NCI-H2227 (cell line): ENCODE results near the gene NEK5.
"Not testable (repeated sequence)": the region's sequence is repeated elsewhere in the genome, so short reads cannot be mapped to it uniquely, and the experiment has no call there.

Experiments
- DNase-seq: peaks from one replicate; lab custom pipeline; 2025; ENCODE audit not compliant: unreplicated experiment; lab: John Stamatoyannopoulos, UW

Gene NEK5

GRCh38 chr13:52137489-52137888, 8.6 kb upstream of the NEK5 start:
- DNase-seq: no peak

GRCh38 chr13:52136763-52137162, 7.9 kb upstream of the NEK5 start:
- DNase-seq: no peak

- no peak for DNase-seq
These were observed 1.8 kb upstream of the NEK5 start for GRCh38 chr13:52130641-52131040.

GRCh38 chr13:52127783-52128702, 830 bp downstream of the NEK5 start:
- peak; percentile 63 for DNase-seq

- DNase-seq: no peak
These were observed 1.5 kb downstream of the NEK5 start for GRCh38 chr13:52127378-52127777.

- DNase-seq: no peak
These were observed 3.3 kb downstream of the NEK5 start for GRCh38 chr13:52125547-52125946.

GRCh38 chr13:52118595-52118994, 10.3 kb downstream of the NEK5 start:
- DNase-seq: no peak

- DNase-seq: no peak
These were observed 10.8 kb downstream of the NEK5 start for GRCh38 chr13:52118095-52118494.

GRCh38 chr13:52112591-52112990, 16.3 kb downstream of the NEK5 start:
- DNase-seq: no peak

GRCh38 chr13:52109116-52109670, 19.7 kb downstream of the NEK5 start:
- no peak for DNase-seq

GRCh38 chr13:52105841-52106240, 23.0 kb downstream of the NEK5 start:
- DNase-seq: no peak

GRCh38 chr13:52104624-52105023, 24.2 kb downstream of the NEK5 start:
- no peak for DNase-seq

GRCh38 chr13:52103386-52103785, 25.5 kb downstream of the NEK5 start:
- no peak for DNase-seq

- DNase-seq: not testable (repeated sequence)
These were observed 26.4 kb downstream of the NEK5 start for GRCh38 chr13:52102423-52102822.

- no peak for DNase-seq
These were observed 31.7 kb downstream of the NEK5 start for GRCh38 chr13:52097197-52097596.

- no peak for DNase-seq
These were observed 32.1 kb downstream of the NEK5 start for GRCh38 chr13:52096748-52097147.

GRCh38 chr13:52096062-52096461, 32.8 kb downstream of the NEK5 start:
- DNase-seq: no peak

GRCh38 chr13:52092087-52092486, 36.8 kb downstream of the NEK5 start:
- DNase-seq: no peak

GRCh38 chr13:52091473-52091872, 37.4 kb downstream of the NEK5 start:
- DNase-seq: no peak

- no peak for DNase-seq
These were observed 43.5 kb downstream of the NEK5 start for GRCh38 chr13:52085421-52085820.

GRCh38 chr13:52084981-52085380, 43.9 kb downstream of the NEK5 start:
- DNase-seq: not testable (repeated sequence)

- no peak for DNase-seq
These were observed 46.3 kb downstream of the NEK5 start for GRCh38 chr13:52082601-52083000.

GRCh38 chr13:52079891-52080290, 49.0 kb downstream of the NEK5 start:
- not testable (repeated sequence) for DNase-seq
